Measurements from ENCODE around the gene CASTOR1.
A peak's percentile ranks its signal among the peaks of the same experiment; 100 is the strongest.
"Not testable (repeated sequence)": the region's sequence is repeated elsewhere in the genome, so short reads cannot be mapped to it uniquely, and the experiment has no call there.

Gene CASTOR1

GRCh38 chr22:30289141-30289979, at the start of gene CASTOR1:
Gene CASTOR1, minus strand, starts transcription at chr22:30289505. Its CDS starts 8 bp downstream, at chr22:30289497.
- in situ Hi-C loops (cut with HindIII; ENCODE audit: low pct_ligation_motif_present, low pct_unique_long_range_greater_than_20kb, low sequenced_read_pairs), result no loop called here
- peak; percentile 96 for DNase-seq

GRCh38 chr22:30338802-30339201, 49.5 kb upstream of the CASTOR1 start:
- DNase-seq, result no peak
- in situ Hi-C loops (cut with HindIII; ENCODE audit: low pct_ligation_motif_present, low pct_unique_long_range_greater_than_20kb, low sequenced_read_pairs), result no loop called here

- in situ Hi-C loops (cut with HindIII; ENCODE audit: low pct_ligation_motif_present, low pct_unique_long_range_greater_than_20kb, low sequenced_read_pairs); DNase-seq: not testable (repeated sequence)
These were observed 49.0 kb upstream of the CASTOR1 start for GRCh38 chr22:30338341-30338740.

GRCh38 chr22:30337461-30337778, 48.1 kb upstream of the CASTOR1 start:
- DNase-seq, result no peak
- in situ Hi-C loops (cut with HindIII; ENCODE audit: low pct_ligation_motif_present, low pct_unique_long_range_greater_than_20kb, low sequenced_read_pairs), result no loop called here

GRCh38 chr22:30336752-30337460, 47.6 kb upstream of the CASTOR1 start:
- DNase-seq, result no peak
- in situ Hi-C loops (cut with HindIII; ENCODE audit: low pct_ligation_motif_present, low pct_unique_long_range_greater_than_20kb, low sequenced_read_pairs), result no loop called here

- in situ Hi-C loops (cut with HindIII; ENCODE audit: low pct_ligation_motif_present, low pct_unique_long_range_greater_than_20kb, low sequenced_read_pairs), result no loop called here
- no peak for DNase-seq
These were observed 45.9 kb upstream of the CASTOR1 start for GRCh38 chr22:30335236-30335635.

GRCh38 chr22:30334646-30335045, 45.3 kb upstream of the CASTOR1 start:
- in situ Hi-C loops (cut with HindIII; ENCODE audit: low pct_ligation_motif_present, low pct_unique_long_range_greater_than_20kb, low sequenced_read_pairs), result no loop called here
- no peak for DNase-seq

- no peak for DNase-seq
- in situ Hi-C loops (cut with HindIII; ENCODE audit: low pct_ligation_motif_present, low pct_unique_long_range_greater_than_20kb, low sequenced_read_pairs), result no loop called here
These were observed 44.4 kb upstream of the CASTOR1 start for GRCh38 chr22:30333707-30334087.

GRCh38 chr22:30332994-30333706, 43.8 kb upstream of the CASTOR1 start:
- DNase-seq, result no peak

GRCh38 chr22:30332551-30332950, 43.2 kb upstream of the CASTOR1 start:
- in situ Hi-C loops (cut with HindIII; ENCODE audit: low pct_ligation_motif_present, low pct_unique_long_range_greater_than_20kb, low sequenced_read_pairs), result no loop called here
- DNase-seq, result no peak

More at GRCh38 chr22:30332994-30333706, 43.8 kb upstream of the CASTOR1 start:
- in situ Hi-C loops (cut with HindIII; ENCODE audit: low pct_ligation_motif_present, low pct_unique_long_range_greater_than_20kb, low sequenced_read_pairs), result no loop called here

- DNase-seq, result no peak
- in situ Hi-C loops (cut with HindIII; ENCODE audit: low pct_ligation_motif_present, low pct_unique_long_range_greater_than_20kb, low sequenced_read_pairs), result no loop called here
These were observed 39.3 kb upstream of the CASTOR1 start for GRCh38 chr22:30328466-30329049.

- in situ Hi-C loops (cut with HindIII; ENCODE audit: low pct_ligation_motif_present, low pct_unique_long_range_greater_than_20kb, low sequenced_read_pairs), result no loop called here
- DNase-seq, result no peak
These were observed 38.6 kb upstream of the CASTOR1 start for GRCh38 chr22:30327864-30328345.

GRCh38 chr22:30326706-30327362, 37.5 kb upstream of the CASTOR1 start, which contains the start of gene TBC1D10A:
Gene TBC1D10A, minus strand, starts transcription at chr22:30326941. Its CDS starts 60 bp downstream, at chr22:30326881.
- in situ Hi-C loops (cut with HindIII; ENCODE audit: low pct_ligation_motif_present, low pct_unique_long_range_greater_than_20kb, low sequenced_read_pairs), result no loop called here
- peak; percentile 87 for DNase-seq

GRCh38 chr22:30326255-30326705, 37.0 kb upstream of the CASTOR1 start:
- DNase-seq, result no peak
- in situ Hi-C loops (cut with HindIII; ENCODE audit: low pct_ligation_motif_present, low pct_unique_long_range_greater_than_20kb, low sequenced_read_pairs), result no loop called here

GRCh38 chr22:30325724-30326254, 36.5 kb upstream of the CASTOR1 start:
- in situ Hi-C loops (cut with HindIII; ENCODE audit: low pct_ligation_motif_present, low pct_unique_long_range_greater_than_20kb, low sequenced_read_pairs), result no loop called here
- DNase-seq, result no peak

- peak; percentile 77 for DNase-seq
- in situ Hi-C loops (cut with HindIII; ENCODE audit: low pct_ligation_motif_present, low pct_unique_long_range_greater_than_20kb, low sequenced_read_pairs), result no loop called here
These were observed 35.9 kb upstream of the CASTOR1 start for GRCh38 chr22:30325065-30325720.

- in situ Hi-C loops (cut with HindIII; ENCODE audit: low pct_ligation_motif_present, low pct_unique_long_range_greater_than_20kb, low sequenced_read_pairs), result no loop called here
- DNase-seq, result no peak
These were observed 34.9 kb upstream of the CASTOR1 start for GRCh38 chr22:30324014-30324730.
